A204.1 (cell line): ENCODE results near the gene IRAK4.

Source experiments
- FAIRE-seq: peaks from 2 replicates; lab custom pipeline; 2012; peaks lifted over from hg19 to GRCh38; lab: Jason Lieb, UNC

The IRAK4 gene

GRCh38 chr12:43836475-43836989 lies 77.8 kb downstream of the IRAK4 start:
- no peak for FAIRE-seq
